CD4-positive, alpha-beta T cell treated with Interleukin-1 beta for 1 hour (primary cell): ENCODE data around the gene RFLNA.

ENCODE experiments used
- DNase-seq, 2 donors: peaks; one replicate each; pipeline ENCODE4 v3.0.0-alpha.2; 2020 to 2022

The RFLNA gene

DNA sequence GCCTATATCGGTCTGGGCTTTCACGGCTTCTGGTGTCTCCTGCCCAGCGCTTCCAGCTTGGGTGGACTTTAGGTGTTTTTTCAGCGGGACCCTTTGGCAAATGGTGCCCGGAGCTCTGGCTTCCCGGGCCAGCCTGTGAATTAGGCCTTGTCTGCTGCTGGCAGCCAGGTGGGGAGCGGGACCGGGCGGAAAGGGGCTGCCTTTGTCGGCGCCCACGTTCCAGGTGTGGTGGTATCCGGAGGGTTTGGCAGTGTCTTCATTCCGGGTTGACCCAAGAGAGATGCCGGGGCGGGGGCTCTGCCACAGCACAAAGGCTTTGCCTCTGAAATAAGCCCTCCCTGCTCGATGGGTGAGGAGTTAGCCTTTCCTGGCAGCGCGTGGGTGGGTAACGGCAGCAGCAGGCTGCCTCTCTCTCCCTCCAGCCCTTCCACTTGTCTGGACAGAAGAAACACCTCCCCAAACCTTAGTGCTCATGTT lies 9.5 kb downstream of the RFLNA start:
- no peak for DNase-seq

- no peak for DNase-seq
These were observed 10.2 kb downstream of the RFLNA start for GRCh38 chr12:124305136-124305535.

DNA sequence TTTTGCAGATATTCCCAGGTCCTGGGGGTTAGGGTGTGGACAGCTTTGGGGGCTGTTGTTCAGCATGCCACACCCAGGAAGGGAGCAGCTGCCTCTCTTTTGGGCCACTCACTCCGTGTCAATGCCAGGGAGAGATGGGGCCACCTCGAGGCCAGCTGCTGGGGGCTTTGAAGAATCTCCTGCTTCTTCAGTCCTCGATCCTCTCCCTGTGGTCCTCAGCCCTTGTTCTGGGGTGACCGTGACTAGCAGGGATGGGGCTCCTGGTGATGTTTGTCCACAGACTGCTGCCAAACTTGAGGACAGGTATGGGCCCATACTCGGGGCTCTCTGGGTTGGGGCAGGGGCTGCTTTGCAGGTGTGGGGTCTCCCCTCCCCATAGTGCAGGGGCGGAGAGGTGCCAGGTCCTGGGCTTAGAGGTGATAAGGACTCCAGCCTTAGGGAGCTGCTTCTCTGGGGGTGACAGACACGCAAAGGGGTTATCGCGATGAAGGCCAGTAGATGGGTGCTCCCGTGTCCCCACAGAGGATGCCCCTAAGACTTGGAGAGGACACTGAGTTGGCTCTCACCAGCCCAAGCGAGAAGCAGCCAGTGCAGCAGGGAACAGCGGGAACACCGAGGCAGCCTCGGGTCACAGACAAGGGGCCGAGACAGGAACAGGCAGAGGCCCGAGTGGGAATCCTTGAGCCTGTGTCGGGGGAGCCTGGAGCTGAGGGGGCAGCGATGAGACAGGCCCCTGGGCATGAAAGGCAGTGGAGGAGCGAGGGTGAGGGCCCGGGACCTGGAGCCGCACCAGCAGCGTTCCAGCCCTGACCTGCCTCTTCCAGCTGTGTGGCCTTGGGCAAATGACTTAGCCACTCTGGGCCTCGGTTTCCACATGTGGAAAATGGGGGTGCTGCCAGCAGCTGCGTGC lies 11.1 kb downstream of the RFLNA start:
- DNase-seq, result no peak

DNA sequence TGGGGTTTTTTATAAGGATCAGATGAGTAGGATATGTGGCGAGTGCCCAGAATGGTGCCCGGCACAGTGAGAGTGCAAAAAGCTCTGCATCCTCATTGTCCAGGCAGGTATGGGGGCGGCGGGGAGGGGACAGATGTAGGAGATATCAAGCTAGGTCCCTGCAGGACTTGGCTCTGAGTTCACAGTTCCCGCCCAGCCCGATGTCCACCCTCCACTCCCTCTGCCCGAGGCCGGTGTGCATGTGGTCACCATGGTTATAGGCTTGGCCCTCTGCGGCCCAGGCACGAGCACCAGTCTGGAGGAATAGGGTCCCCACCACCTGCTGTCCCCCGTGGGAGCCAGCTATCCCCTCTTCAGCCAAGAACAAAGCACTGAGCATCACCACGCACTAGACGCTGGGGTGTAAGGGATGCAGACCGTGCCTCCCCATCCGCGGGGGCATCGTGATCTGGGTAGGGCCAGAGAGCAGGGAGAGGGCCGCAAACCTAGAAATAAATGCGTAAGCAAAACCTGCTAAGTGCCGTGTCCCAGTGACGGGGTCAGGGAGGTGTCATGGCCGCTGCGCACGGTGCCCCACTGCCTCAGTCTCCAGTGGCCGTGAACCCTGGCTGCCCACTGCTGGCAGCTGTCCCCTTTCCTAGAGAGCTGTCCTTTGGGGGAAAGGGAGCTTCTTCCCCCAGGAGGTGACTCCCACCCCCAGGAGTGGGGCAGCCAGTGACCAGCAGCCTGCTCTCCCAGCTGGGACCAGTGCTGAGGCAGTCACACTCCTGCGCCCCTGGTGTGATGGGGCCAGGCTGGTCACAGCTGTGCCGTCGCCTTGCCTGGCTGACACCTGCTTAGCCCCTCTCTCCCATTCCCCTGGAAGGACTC lies 12.0 kb downstream of the RFLNA start:
- DNase-seq, result no peak

GRCh38 chr12:124307556-124307825 lies 12.6 kb downstream of the RFLNA start:
- no peak for DNase-seq

- DNase-seq, result no peak
These were observed 13.8 kb downstream of the RFLNA start for GRCh38 chr12:124308741-124309140.

DNA sequence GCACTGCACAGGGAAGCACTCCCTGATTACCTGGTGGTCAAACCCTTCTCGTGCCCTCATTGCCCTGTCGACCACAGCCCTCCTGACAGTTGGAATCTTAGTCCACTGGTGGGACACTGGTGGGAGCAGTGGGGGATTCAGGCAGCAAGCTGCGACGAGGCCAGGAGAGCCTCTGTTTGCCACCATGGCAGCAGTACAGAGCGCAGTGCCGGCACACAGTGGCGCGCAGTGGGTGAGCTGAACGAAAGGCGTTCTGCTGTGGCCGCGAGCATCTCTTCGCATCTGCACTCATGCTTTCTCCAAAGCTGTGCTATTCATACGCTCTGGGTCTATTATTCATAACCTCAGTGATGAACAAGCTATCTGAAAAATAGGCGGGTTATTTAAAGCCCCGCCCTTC lies 14.3 kb downstream of the RFLNA start:
- DNase-seq, result no peak

- no peak for DNase-seq
These were observed 14.9 kb downstream of the RFLNA start for GRCh38 chr12:124309744-124310143.

DNA sequence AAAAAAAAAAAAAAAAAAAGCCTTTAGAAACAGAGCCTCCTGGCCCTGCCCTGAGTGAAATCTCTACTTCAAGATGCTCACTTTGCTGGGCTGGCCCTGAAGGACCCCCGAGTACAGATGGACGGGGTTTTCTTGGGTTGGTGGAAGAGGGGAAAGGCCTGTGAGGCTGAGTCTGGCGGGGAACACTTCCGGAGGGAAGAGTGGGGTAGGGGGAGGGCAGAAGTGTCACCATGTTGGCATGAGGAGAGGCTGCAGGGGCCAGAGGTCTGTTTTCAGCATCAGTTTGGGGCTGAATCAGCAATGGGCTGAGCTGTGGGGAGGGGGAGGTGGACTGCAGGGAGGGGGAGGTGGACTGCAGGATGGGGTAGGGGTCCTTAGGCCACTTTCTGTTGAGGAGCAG lies 15.3 kb downstream of the RFLNA start:
- DNase-seq, result no peak

DNA sequence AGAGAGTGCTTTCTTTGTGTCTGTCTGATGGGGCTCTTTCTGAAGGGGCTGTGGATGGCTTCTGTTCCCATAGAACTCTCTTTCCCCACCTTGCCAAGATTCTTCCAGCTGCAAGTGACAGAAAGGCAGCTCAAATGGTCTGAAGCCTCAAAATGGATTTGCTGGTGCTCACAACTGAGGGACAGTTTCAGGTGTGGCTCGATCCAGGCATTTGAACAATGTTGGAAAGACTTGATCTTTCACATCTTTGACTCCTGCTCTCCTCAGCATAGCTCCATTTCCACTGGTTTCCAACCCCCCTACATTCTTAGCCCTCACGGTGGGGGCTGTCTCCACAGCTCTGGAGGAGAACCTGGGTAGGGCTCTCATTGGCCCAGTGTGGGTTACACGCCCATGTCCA lies 15.9 kb downstream of the RFLNA start:
- DNase-seq, result no peak

DNA sequence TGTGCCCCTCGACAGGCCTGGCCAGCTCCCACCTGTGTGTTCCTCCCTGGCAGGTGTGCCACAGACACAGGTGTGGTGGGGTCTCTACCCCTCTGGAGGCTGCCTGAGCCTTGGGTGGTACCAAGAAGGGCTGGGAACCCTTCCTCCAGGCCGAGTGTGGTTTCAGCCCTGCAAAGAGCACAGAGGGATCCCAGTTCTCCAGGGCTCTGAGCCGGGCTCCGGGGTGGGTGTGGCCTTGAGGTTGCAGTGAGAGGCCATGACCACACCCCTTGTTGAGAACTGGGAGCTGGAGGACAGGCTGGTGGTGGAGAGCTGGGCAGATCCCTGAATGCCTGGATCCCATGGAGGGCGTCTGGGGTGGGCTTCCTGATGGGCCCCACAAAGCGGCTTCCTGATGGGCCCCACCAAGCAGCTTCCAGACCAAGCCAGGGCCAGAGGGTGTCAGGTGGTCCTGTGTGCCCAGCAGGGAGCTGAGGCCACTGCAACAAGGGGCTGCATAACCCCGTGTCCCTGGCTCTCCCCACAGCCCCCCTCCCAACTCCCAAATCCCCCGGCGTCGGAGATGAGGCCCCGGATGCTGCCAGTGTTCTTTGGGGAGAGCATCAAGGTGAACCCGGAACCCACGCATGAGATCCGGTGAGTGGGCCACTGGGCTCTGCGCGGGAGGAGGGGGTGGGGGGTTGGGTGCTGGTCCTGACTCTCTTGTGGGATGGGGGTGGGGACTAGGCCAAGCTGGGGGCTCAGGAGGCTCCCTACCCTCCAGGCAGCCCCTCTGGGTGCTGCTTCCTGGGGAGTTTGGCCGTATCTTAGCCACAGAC lies 16.6 kb downstream of the RFLNA start:
- no peak for DNase-seq

DNA sequence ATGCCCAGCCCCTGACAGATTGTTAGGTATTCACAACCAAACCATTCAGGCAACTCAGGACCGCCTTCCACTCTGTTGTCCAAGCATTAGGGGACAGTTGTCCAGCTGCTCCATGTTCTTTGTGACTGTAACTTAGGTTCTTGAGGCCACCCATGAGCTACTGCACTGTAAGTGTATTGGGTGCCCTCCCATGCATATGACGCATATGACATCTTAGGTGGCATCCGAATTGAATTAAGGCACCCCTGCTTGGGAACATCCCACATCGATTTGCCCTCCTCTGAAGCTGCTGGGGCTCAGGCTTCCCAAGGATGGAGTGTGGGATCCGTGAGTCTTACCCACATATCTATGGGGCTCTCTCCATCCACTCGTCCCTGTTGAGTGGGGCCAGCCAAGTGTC lies 17.7 kb downstream of the RFLNA start:
- no peak for DNase-seq

DNA sequence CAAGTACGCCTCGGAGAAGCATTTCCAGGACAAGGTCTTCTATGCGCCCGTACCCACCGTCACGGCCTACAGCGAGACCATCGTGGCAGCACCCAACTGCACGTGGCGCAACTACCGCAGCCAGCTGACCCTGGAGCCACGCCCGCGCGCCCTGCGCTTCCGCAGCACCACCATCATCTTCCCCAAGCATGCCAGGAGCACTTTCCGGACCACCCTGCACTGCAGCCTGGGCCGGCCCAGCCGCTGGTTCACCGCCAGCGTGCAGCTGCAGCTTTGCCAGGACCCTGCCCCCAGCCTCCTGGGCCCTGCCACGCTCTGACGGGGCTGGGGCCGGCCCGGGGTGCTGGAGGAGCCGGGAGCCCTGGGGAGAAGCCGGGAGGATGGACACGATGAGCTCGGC lies 19.3 kb downstream of the RFLNA start:
- no peak for DNase-seq

- DNase-seq, result no peak
These were observed 19.9 kb downstream of the RFLNA start for GRCh38 chr12:124314766-124315165.

- DNase-seq, result no peak
These were observed 20.6 kb downstream of the RFLNA start for GRCh38 chr12:124315372-124316044.

- DNase-seq, result no peak
These were observed 21.5 kb downstream of the RFLNA start for GRCh38 chr12:124316257-124316900.

DNA sequence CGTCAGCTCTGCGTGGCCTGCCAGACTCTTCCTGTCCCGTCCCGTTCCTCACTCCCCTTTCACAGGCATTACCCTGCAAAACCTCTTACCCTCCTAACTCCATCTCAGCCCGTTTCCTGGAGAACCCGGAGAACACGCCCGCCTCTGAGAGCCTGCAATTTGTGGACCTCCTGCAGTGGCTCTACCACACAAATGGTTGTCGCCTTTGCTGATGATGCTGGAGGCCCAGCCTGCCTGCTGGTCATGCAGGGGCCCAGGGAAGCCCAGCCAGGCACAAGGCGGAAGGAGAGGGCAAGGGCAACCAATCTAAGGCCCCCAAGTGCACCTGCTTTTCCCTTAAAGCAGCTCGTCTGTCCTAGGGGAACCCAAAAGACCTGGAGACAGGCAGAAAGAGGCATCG lies 22.5 kb downstream of the RFLNA start:
- no peak for DNase-seq

DNA sequence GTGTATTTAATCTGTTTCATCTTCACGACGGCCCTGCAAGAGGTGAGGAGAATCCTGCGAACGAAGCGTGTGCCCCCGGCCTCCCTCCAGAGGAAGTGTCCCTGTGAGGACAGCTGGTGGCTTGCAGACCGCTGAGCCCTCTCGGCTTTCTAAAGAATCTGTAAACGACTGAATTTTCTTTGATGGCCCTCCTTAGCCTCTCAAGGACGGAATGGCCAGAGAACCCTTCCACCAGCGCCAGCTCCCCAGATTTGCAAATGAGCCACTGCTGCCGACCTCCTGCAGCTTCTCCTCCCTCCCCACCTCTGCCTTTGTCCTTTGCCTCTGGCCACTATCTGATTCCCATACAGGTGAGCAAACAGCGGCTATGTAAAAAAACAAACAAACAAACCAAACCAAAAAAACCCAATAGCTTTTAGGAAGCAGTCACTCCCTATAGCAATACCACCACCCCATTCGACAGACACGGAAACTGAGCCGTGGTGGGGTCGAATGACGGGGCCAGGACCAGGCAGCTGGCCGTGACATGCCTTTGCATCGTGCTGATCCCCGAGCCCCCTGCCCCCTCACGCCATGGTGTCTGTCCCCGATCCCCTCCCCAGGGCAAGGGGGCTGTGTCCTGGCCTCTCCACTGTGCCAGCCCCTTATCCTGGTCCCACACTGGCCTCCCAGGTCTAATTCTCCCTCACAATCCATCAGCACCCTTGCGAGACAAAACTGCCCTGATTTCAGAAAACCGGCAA lies 23.6 kb downstream of the RFLNA start:
- DNase-seq, result no peak

DNA sequence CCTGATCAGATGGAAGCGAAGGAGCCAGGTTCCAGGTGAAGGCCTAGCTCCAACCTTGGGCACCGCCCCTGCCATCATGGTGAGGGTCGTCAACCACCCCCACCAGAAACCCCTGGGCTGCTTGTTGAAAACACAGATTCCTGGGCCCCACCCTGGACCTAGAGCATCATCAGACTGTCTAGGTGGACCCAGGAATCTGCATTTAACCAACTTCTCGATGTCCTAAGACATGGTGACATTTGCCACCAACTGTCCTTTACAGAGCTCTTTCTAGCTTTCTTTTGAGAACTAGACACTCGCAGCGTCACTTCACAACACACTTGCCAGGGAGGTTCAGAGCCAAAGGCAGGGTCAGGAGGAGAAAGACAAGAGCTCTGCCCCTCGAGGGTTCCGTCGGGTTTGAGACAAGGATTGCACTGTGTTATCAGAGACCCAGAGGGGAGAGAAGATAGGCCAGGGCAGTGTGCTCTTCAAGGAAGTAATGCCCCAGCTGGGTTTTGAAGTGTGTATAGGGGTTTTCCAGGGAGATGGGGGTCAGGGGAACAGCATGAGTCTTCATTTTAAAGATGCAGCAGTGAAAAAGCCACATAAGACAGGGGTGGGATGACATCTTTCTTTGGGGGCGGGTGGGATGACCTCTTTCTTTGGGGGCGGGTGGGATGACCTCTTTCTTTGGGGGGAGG lies 24.6 kb downstream of the RFLNA start:
- no peak for DNase-seq

DNA sequence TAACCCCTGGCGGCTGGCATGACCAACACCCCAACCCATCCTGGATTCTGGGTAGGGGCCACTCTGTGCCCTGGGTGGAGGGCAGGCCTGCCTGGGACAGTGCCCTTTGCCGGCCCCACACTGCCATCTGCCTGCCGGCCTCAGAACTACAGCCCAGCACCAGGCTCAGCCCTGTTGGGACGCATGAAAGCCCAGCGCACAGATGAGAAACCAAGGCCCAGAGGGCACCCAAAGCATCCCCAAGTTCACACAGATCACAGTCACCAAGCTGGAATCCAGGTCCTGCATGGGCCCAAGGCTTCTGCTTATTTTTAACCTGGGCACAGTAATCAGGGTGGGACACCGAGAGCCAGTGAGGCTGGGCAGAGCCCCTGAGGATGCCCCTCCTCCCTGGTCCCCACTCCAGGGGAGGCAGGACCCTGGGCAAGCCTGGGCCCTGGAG lies 26.2 kb downstream of the RFLNA start:
- peak; percentile 53 to 54 for DNase-seq
